Liver (tissue), 3 donors: ENCODE measurements around the gene ALDH1A1.
A peak's percentile ranks its signal among the peaks of the same experiment; 100 is the strongest.

ENCODE experiments used
- CTCF ChIP-seq: fragments of 150-350 bp; IDR thresholded peaks from 2 replicates; pipeline ENCODE4 v1.5.1; 2017; ENCODE audit warnings: improper control_type of control experiment, low read depth, low read length; ENCODE audit not compliant: missing input control
- RAD21 ChIP-seq, 2 donors: IDR thresholded peaks; 2 replicates each; pipeline ENCODE4 v1.6.1; 2016; ENCODE audit warnings: antibody characterized with exemption in 2 of 2, mild to moderate bottlenecking in 2 of 2
- SP1 ChIP-seq: IDR thresholded peaks from 2 replicates; pipeline ENCODE4 v1.6.1; 2018; ENCODE audit warnings: antibody characterized with exemption, mild to moderate bottlenecking
- YY1 ChIP-seq: IDR thresholded peaks from 2 replicates; pipeline ENCODE4 v1.6.1; 2016; ENCODE audit warnings: antibody characterized with exemption, mild to moderate bottlenecking
- TF ChIP-seq, protein P1 (sequence below): IDR thresholded peaks from 2 replicates; pipeline ENCODE4 v1.6.1; 2016; ENCODE audit warnings: antibody characterized with exemption
- TF ChIP-seq, protein P2 (sequence below): IDR thresholded peaks from 2 replicates; pipeline ENCODE4 v1.6.1; 2016; ENCODE audit warnings: antibody characterized with exemption
- donor health status: healthy.
- donor health status: healthy.

GRCh38 chr9:72983056-72983455 lies 30.2 kb upstream of the ALDH1A1 start:
- TF ChIP-seq CTCF (no peak), RAD21 (IDR thresholded peaks at IDR 0.05) (no peak), YY1 (peak; percentile 58), SP1 (no peak)
- TF ChIP-seq, protein P1, sequence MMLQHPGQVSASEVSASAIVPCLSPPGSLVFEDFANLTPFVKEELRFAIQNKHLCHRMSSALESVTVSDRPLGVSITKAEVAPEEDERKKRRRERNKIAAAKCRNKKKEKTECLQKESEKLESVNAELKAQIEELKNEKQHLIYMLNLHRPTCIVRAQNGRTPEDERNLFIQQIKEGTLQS: no peak
- TF ChIP-seq, protein P2, sequence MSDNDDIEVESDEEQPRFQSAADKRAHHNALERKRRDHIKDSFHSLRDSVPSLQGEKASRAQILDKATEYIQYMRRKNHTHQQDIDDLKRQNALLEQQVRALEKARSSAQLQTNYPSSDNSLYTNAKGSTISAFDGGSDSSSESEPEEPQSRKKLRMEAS: peak; percentile 47
